ENCODE results near the gene RIPPLY2. TPM values are rescaled to one million over a fixed set of nuclear protein-coding genes. Genes with fewer than 3 reads are reported as not detected.

Gene RIPPLY2
- total RNA-seq, 1 donor from 2014 or later, result not detected

- no peak for DNase-seq (ENCODE audit: low read depth)
These were observed 52.5 kb downstream of the RIPPLY2 start for GRCh38 chr6:83905648-83906047.

Other genes with a start within 250 kb of the RIPPLY2 start
- 0.10 TPM in 1 of 2 replicates, not detected in the other for gene SNAP91, start 144.3 kb upstream of the RIPPLY2 start, total RNA-seq
- 15.6 and 17.1 TPM in 2 replicates for gene CYB5R4, start 6.3 kb downstream of the RIPPLY2 start, total RNA-seq
- 1.7 and 7.5 TPM in 2 replicates for gene MRAP2, start 180.4 kb downstream of the RIPPLY2 start, total RNA-seq

Data from renal cortical epithelial cell (primary cell).